Naive thymus-derived CD4-positive, alpha-beta T cell (primary cell): ENCODE measurements around the gene ARHGEF16. TPM values are rescaled to one million over a fixed set of nuclear protein-coding genes. Genes with fewer than 3 reads are reported as not detected.
A peak's percentile ranks its signal among the peaks of the same experiment; 100 is the strongest.

Experiments used
- ATAC-seq: fragments of 150-1000 bp; cut with Tn5 transposase; 2 replicates; pipeline ENCODE4 v1.10.0; 2021; ENCODE audit warnings: mild to moderate bottlenecking, moderate library complexity
- CTCF ChIA-PET: fragments of 350-600 bp; sonication (Branson Sonifier 250); formaldehyde crosslinking; loops from one replicate; lab custom pipeline; 2021; ENCODE audit warnings: antibody characterized with exemption; lab: Charles Lee
- POLR2A ChIA-PET: fragments of 350-600 bp; sonication (Branson Sonifier 250); formaldehyde crosslinking; loops from one replicate; lab custom pipeline; 2021; ENCODE audit warnings: antibody characterized with exemption, inconsistent platforms; lab: Charles Lee
- DNase-seq, 9 donors: peaks; one replicate each; pipeline versions ENCODE4 v3.0.0 to v3.0.0-alpha.2; 2020 to 2022; ENCODE audit warnings: mixed read lengths in 1 of 9
- H3K27ac ChIP-seq: one replicate; pipeline ENCODE4 v1.7.0; 2013; ENCODE audit warnings: mild to moderate bottlenecking, low read depth, low read length, moderate library complexity
- H3K27me3 ChIP-seq, 2 donors: one replicate each; pipeline ENCODE4 v1.7.0; 2013; ENCODE audit warnings: low read length in 2 of 2, mild to moderate bottlenecking in 2 of 2, moderate library complexity in 2 of 2; ENCODE audit not compliant: control insufficient read depth in 2 of 2, insufficient read depth in 2 of 2
- H3K36me3 ChIP-seq, 3 experiments: 1 replicate in 2 of 3; 2 replicates in 1 of 3; pipeline ENCODE4 v1.7.0; 2013; ENCODE audit warnings: low read length in 3 of 3, mild to moderate bottlenecking in 3 of 3, moderate library complexity in 1 of 3; ENCODE audit not compliant: insufficient read depth in 3 of 3, control insufficient read depth in 2 of 3
- H3K4me1 ChIP-seq, 2 donors: one replicate each; pipeline ENCODE4 v1.7.0; 2013; ENCODE audit warnings: low read length in 2 of 2, mild to moderate bottlenecking in 2 of 2, moderate library complexity in 1 of 2; ENCODE audit not compliant: control insufficient read depth in 2 of 2, insufficient read depth in 2 of 2
- H3K4me3 ChIP-seq: 2 replicates; pipeline ENCODE4 v1.7.0; 2013; ENCODE audit warnings: mild to moderate bottlenecking, low read length
- H3K9me3 ChIP-seq, 3 experiments: 1 replicate in 2 of 3; 2 replicates in 1 of 3; pipeline ENCODE4 v1.7.0; 2013; ENCODE audit warnings: low read length in 3 of 3; ENCODE audit not compliant: control insufficient read depth in 2 of 3
- H3K27ac Mint-ChIP-seq, 9 donors: one replicate each; pipeline ENCODE4 v1.8.0; 2020 to 2022; ENCODE audit warnings: mixed read lengths in 9 of 9, mild to moderate bottlenecking in 8 of 9, moderate library complexity in 5 of 9, inconsistent platforms in 2 of 9
- H3K27me3 Mint-ChIP-seq, 5 donors: one replicate each; pipeline ENCODE4 v1.8.0; 2021 to 2022; ENCODE audit warnings: mixed read lengths in 5 of 5, mild to moderate bottlenecking in 1 of 5
- H3K36me3 Mint-ChIP-seq, 5 donors: one replicate each; pipeline ENCODE4 v1.8.0; 2020 to 2022; ENCODE audit warnings: mixed read lengths in 5 of 5, mild to moderate bottlenecking in 3 of 5, inconsistent platforms in 1 of 5
- H3K4me1 Mint-ChIP-seq, 7 donors: one replicate each; pipeline ENCODE4 v1.8.0; 2020 to 2022; ENCODE audit warnings: mixed read lengths in 7 of 7, mild to moderate bottlenecking in 3 of 7, inconsistent platforms in 1 of 7
- H3K4me3 Mint-ChIP-seq, 10 donors: one replicate each; pipeline ENCODE4 v1.8.0; 2020 to 2022; ENCODE audit warnings: mild to moderate bottlenecking in 10 of 10, mixed read lengths in 10 of 10, moderate library complexity in 6 of 10, inconsistent platforms in 2 of 10
- H3K9me3 Mint-ChIP-seq, 11 donors: one replicate each; pipeline ENCODE4 v1.8.0; 2020 to 2022; ENCODE audit warnings: mixed read lengths in 11 of 11, mild to moderate bottlenecking in 4 of 11, inconsistent platforms in 1 of 11, moderate library complexity in 1 of 11
- intact Hi-C, 2 donors: fragments of 100-400 bp; cut with micrococcal nuclease; formaldehyde crosslinking; loops; one replicate each; pipeline ENCODE4 v1.15.1; 2023
- polyA plus RNA-seq, 2 donors: library from polyadenylated mRNA; unstranded; fragments of 300-500 nt; fragmentation: Illumina TruSeq; gene quantifications; one replicate each; pipeline ENCODE4 v1.2.3, GENCODE V29; 2021
- total RNA-seq, 6 experiments: library from RNA in 5 of 6; stranded (reverse) in 5 of 6; gene quantifications; 1 replicate in 5 of 6; 2 replicates in 1 of 6; pipeline ENCODE4 v1.2.3 and lab custom pipeline; 2021 to 2026

The ARHGEF16 gene
- total and polyA plus RNA-seq, 7 experiments from 2014 or later = 0.16 TPM; not detected in 6

- ATAC-seq = no peak
These were observed 34.0 kb downstream of the ARHGEF16 start for GRCh38 chr1:3488432-3488831.

DNA sequence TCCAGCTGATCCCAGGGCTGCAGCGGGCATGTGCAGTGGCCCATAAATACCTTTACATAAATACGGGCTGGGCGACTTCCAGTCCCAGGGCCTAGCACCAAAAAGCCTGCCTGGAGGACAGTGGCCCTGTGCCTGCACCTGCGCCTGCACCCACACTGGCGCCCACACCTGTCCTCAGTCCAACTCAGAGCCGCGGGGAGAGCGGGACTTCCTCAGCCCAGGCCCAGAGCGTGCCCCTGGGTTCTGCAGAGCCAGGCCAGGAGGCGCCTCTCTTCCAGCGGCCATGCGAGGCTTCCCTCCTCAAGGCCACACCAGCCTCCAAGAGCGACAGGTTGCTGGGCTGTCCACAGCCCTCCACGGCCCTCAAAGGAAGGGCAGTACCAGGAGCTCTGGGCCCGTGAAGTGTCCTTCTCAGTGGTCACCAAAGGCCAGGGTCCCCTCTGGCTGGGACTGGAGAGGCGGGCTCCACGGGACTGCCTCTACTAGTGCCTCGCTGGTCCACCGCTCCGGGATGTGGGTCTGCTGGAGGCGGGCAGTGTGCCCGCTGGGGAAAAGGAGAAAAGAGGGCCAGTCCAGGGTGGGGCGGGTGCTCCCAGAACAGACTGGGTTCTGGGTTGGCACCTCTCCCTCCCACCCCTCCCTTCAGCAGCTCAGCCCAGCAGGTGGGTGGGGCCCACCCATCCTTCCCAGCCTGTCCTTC lies 35.7 kb downstream of the ARHGEF16 start:
- DNase-seq (no peak), ATAC-seq (no peak)
- Mint-ChIP-seq H3K4me3 (no peak overlapping the region), H3K4me1 (peaks cover 2 to 7% (median 5%) of the 10 kb centered on the region in 7 donors), H3K36me3 (peaks cover 0 to 16% (median 8%) of the 10 kb centered on the region in 5 donors), H3K27me3 (no peaks in the 10 kb centered on the region), H3K27ac (no peak overlapping the region), H3K9me3 (peaks cover 0 to 24% (median 7%) of the 10 kb centered on the region in 11 donors)
- no peak overlapping the region for H3K4me3 ChIP-seq
- peaks cover 0 to 19% (median 0%) of the 10 kb centered on the region in 3 experiments for H3K36me3 ChIP-seq
- peaks cover 0 to 11% (median 0%) of the 10 kb centered on the region in 3 experiments for H3K9me3 ChIP-seq
- no peaks in the 10 kb centered on the region for H3K4me1 ChIP-seq
- intact Hi-C loops = loop anchor here (2.0 to 5.0 kb wide), 2 partner anchors 41 to 232 kb away; no protein-coding TSS in a partner anchor
- no peaks in the 10 kb centered on the region for H3K27me3 ChIP-seq
- no peak overlapping the region for H3K27ac ChIP-seq
- ChIA-PET CTCF (interaction anchor here (1.1 to 1.9 kb wide), 3 partner anchors 37 to 133 kb away, joined by 3 to 26 read pairs (median 6); no protein-coding TSS in a partner anchor), POLR2A (interaction anchor here (1.0 kb wide), 1 partner anchor 131 kb away, joined by 5 read pairs; no protein-coding TSS in a partner anchor)

More at GRCh38 chr1:3488432-3488831, 34.0 kb downstream of the ARHGEF16 start:
- H3K27me3 Mint-ChIP-seq = peaks cover 0 to 3% (median 0%) of the 10 kb centered on the region in 5 donors
- CTCF ChIA-PET = interaction anchor here (0.7 to 1.2 kb wide), 2 partner anchors 128 to 130 kb away, joined by 5 to 8 read pairs; no protein-coding TSS in a partner anchor
- Histone ChIP-seq H3K4me3 (no peak overlapping the region), H3K36me3 (peaks cover 0 to 16% (median 0%) of the 10 kb centered on the region in 3 experiments), H3K4me1 (no peaks in the 10 kb centered on the region), H3K27me3 (no peaks in the 10 kb centered on the region), H3K9me3 (peaks cover 0 to 11% (median 0%) of the 10 kb centered on the region in 3 experiments), H3K27ac (no peak overlapping the region)
- POLR2A ChIA-PET = no interaction called here
- H3K9me3 Mint-ChIP-seq = peaks cover 0 to 24% (median 7%) of the 10 kb centered on the region in 11 donors
- H3K36me3 Mint-ChIP-seq = peaks cover 0 to 16% (median 8%) of the 10 kb centered on the region in 5 donors
- no peak for DNase-seq
- intact Hi-C loops = no loop called here
- H3K4me3 Mint-ChIP-seq = no peak overlapping the region
- peaks cover 2 to 7% (median 5%) of the 10 kb centered on the region in 7 donors for H3K4me1 Mint-ChIP-seq
- H3K27ac Mint-ChIP-seq = no peak overlapping the region

- DNase-seq = peak; percentile 65 to 90 (median 83)
- H3K36me3 ChIP-seq = peaks cover 0 to 19% (median 0%) of the 10 kb centered on the region in 3 experiments
- peaks cover 2 to 7% (median 5%) of the 10 kb centered on the region in 7 donors for H3K4me1 Mint-ChIP-seq
- no peaks in the 10 kb centered on the region for H3K4me1 ChIP-seq
- H3K36me3 Mint-ChIP-seq = peaks cover 0 to 16% (median 8%) of the 10 kb centered on the region in 5 donors
- CTCF ChIA-PET = interaction anchor here (0.6 to 1.9 kb wide), 7 partner anchors 36 to 275 kb away, joined by 3 to 26 read pairs (median 3); no protein-coding TSS in a partner anchor
- H3K9me3 Mint-ChIP-seq = peaks cover 0 to 24% (median 7%) of the 10 kb centered on the region in 11 donors
- peak overlapping the region in 7 of 10 donors; percentile 26 to 76 (median 62) for H3K4me3 Mint-ChIP-seq
- H3K27me3 ChIP-seq = no peaks in the 10 kb centered on the region
- H3K27me3 Mint-ChIP-seq = no peaks in the 10 kb centered on the region
- ATAC-seq = peak; percentile 96
- peaks cover 0 to 11% (median 0%) of the 10 kb centered on the region in 3 experiments for H3K9me3 ChIP-seq
- H3K4me3 ChIP-seq = no peak overlapping the region
- no peak overlapping the region for H3K27ac ChIP-seq
- H3K27ac Mint-ChIP-seq = peak overlapping the region in 2 of 9 donors; percentile 28 to 38
- POLR2A ChIA-PET = interaction anchor here (0.8 to 1.3 kb wide), 3 partner anchors 9 to 129 kb away, joined by 3 to 5 read pairs (median 3); no protein-coding TSS in a partner anchor
- intact Hi-C loops = loop anchor here (1.0 to 5.0 kb wide), 4 partner anchors 39 to 231 kb away; no protein-coding TSS in a partner anchor
These were observed 37.1 kb downstream of the ARHGEF16 start for GRCh38 chr1:3491291-3492246.

DNA sequence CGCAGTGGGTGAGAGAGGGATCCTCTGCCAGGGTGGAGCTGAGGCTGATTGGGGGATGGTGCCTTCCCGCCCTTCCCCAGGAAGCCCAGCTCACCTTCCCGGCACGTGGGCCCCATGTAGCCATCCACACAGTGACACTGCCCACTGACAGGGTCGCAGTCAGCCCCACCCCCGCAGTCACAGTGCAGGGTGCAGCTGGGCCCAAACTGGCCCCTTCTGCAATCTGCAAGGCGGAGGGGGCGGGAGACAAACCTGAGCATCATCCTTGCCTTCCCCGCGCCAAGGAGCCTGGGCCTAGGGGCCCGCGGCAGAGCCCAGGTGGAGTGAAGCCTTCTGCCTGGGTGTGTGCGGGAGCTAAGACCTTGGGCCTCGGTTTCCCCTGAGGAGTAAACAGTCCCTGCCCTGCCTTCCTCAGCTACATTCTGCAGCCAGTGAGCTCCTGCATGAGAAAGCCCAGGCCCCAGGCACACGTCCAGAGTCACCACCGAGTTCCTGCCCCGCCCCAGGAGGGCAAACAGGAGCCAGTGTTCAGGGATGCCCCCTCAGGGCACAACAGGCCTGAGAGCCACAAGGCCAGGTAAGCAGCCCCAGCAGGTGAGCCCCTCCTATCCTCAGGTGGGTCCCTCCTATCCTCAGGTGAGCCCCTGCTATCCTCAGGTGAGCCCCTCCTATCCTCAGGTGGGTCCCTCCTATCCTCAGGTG lies 38.2 kb downstream of the ARHGEF16 start:
- Mint-ChIP-seq H3K4me1 (peaks cover 2 to 7% (median 5%) of the 10 kb centered on the region in 7 donors), H3K9me3 (peaks cover 0 to 16% (median 6%) of the 10 kb centered on the region in 11 donors), H3K4me3 (no peak overlapping the region), H3K27ac (no peak overlapping the region), H3K27me3 (no peaks in the 10 kb centered on the region), H3K36me3 (peaks cover 0 to 13% (median 8%) of the 10 kb centered on the region in 5 donors)
- Histone ChIP-seq H3K27me3 (no peaks in the 10 kb centered on the region), H3K4me1 (no peaks in the 10 kb centered on the region), H3K9me3 (peaks cover 0 to 11% (median 0%) of the 10 kb centered on the region in 3 experiments), H3K27ac (no peak overlapping the region), H3K4me3 (no peak overlapping the region), H3K36me3 (peaks cover 0 to 23% (median 0%) of the 10 kb centered on the region in 3 experiments)
- DNase-seq = no peak
- intact Hi-C loops = loop anchor here in 1 of 2 donors (5.0 kb wide), 1 partner anchor 230 kb away; no protein-coding TSS in a partner anchor
- no peak for ATAC-seq
- CTCF ChIA-PET = interaction anchor here (0.9 to 1.5 kb wide), 2 partner anchors 39 to 122 kb away, joined by 3 read pairs; no protein-coding TSS in a partner anchor
- POLR2A ChIA-PET = interaction anchor here (0.5 to 1.3 kb wide), 3 partner anchors 8 to 1026 kb away, joined by 3 read pairs; no protein-coding TSS in a partner anchor

DNA sequence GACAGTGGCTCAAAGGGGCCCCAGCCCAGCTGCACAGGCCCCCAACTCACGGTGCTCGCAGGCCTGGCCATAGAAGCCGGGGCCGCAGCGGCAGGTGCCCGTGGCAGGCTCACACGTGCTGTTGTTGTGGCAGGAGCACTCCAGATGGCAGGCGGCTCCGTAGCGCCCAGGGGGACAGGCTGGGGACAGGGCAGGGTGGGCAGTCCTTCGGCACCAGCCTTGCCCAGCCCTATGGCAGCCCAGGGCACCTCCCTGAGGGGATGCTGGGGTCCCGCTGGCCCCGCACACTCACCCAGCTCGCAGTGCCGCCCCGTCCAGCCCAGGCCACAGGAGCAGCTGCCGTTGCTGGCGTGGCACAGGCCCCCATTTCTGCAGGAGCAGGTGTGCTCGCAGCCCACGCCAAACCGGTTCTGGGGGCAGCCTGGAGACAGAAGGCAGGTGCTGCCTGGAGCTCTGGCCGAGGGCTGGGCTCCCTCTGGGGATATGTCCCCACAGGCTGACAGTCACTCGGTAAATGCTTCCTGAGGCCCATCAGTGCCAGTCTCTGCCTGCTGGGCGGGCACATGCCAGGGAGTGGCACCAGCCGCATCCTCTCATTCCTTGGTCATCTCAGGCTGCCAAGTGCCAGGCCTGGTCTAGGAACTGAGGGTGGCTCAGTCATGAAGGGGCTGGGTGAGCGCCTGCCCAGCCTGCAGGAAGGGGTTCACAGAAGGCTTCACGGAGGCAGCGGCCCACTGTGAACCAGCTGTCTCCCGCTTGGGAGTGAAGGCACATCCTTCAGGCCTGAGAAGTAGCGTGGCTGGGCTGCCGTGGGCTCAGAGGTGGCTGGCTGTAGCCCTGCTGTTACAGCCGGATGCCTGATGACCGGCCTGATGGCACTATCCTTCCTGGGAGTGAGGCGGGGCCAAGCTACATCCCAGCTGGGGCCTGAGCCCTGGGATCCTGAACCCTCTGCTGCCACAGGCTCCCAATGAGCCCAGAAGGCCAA lies 40.1 kb downstream of the ARHGEF16 start:
- no peaks in the 10 kb centered on the region for H3K27me3 Mint-ChIP-seq
- Histone ChIP-seq H3K36me3 (peaks cover 0 to 29% (median 0%) of the 10 kb centered on the region in 3 experiments), H3K27me3 (no peaks in the 10 kb centered on the region), H3K27ac (no peak overlapping the region), H3K4me3 (no peak overlapping the region), H3K4me1 (no peaks in the 10 kb centered on the region), H3K9me3 (no peaks in the 10 kb centered on the region)
- no peak for ATAC-seq
- DNase-seq = no peak
- no peaks in the 10 kb centered on the region for H3K9me3 Mint-ChIP-seq
- H3K4me3 Mint-ChIP-seq = no peak overlapping the region
- peaks cover 2 to 7% (median 5%) of the 10 kb centered on the region in 7 donors for H3K4me1 Mint-ChIP-seq
- no peaks in the 10 kb centered on the region for H3K36me3 Mint-ChIP-seq
- ChIA-PET POLR2A (no interaction called here), CTCF (no interaction called here)
- no peak overlapping the region for H3K27ac Mint-ChIP-seq
- intact Hi-C loops = loop anchor here in 1 of 2 donors (5.0 kb wide), 1 partner anchor 228 kb away; no protein-coding TSS in a partner anchor
